Right lobe of liver (tissue), 4 donors: ENCODE measurements around the gene PFAS.

Experiments
- CTCF ChIP-seq, 4 donors: fragments of 200-600 bp in 3 of 4; fragments of 450-650 bp in 1 of 4; IDR thresholded peaks; one replicate each; pipeline versions ENCODE4 v1.5.1 to v1.8.0; 2016 to 2022; ENCODE audit warnings: antibody characterized with exemption in 4 of 4, mild to moderate bottlenecking in 2 of 4
- POLR2A ChIP-seq: fragments of 450-650 bp; IDR thresholded peaks from one replicate; pipeline ENCODE4 v1.6.1; 2017; ENCODE audit warnings: antibody characterized with exemption, mild to moderate bottlenecking
- donor health status: DM: no; HTN: no; CAD: no.
- donor health status: DM: no; HTN: no; CAD: no.
- donor health status: DM: no; HTN: yes; CAD: no.

GRCh38 chr17:8249621-8250500 is 772 bp downstream of the PFAS start:
- no peak for TF ChIP-seq CTCF (IDR thresholded peaks at IDR 0.05)
- no peak for TF ChIP-seq POLR2A
